Aorta (tissue), 5 donors: ENCODE measurements around the gene PSPN. TPM values are rescaled to one million over a fixed set of nuclear protein-coding genes. Genes with fewer than 3 reads are reported as not detected.
A peak's percentile ranks its signal among the peaks of the same experiment; 100 is the strongest.

Experiments
- ATAC-seq: fragments of 200-7000 bp; cut with Tn5 transposase; one replicate; pipeline ENCODE4 v1.9.1; 2022; ENCODE audit warnings: moderate library complexity; ENCODE audit not compliant: low FRiP score
- DNase-seq, 2 donors: peaks; one replicate each; pipeline ENCODE4 v3.0.0-alpha.2; 2020
- H3K27ac ChIP-seq, 2 donors: one replicate each; pipeline ENCODE4 v1.5.1; 2013; ENCODE audit warnings: low read length in 2 of 2, mild to moderate bottlenecking in 2 of 2, moderate library complexity in 2 of 2, control low read depth in 1 of 2, inconsistent platforms in 1 of 2, low read depth in 1 of 2
- H3K27me3 ChIP-seq, 2 donors: one replicate each; pipeline ENCODE4 v1.6.1; 2013; ENCODE audit warnings: control low read depth in 1 of 2, low read length in 1 of 2, mild to moderate bottlenecking in 1 of 2, moderate library complexity in 1 of 2; ENCODE audit not compliant: insufficient read depth in 2 of 2, control insufficient read depth in 1 of 2
- H3K36me3 ChIP-seq, 2 donors: one replicate each; pipeline ENCODE4 v1.6.1; 2013; ENCODE audit warnings: control low read depth in 1 of 2, low read length in 1 of 2, mild to moderate bottlenecking in 1 of 2; ENCODE audit not compliant: insufficient read depth in 2 of 2, control insufficient read depth in 1 of 2
- H3K4me1 ChIP-seq, 2 donors: one replicate each; pipeline ENCODE4 v1.6.1; 2013; ENCODE audit warnings: low read length in 2 of 2, control low read depth in 1 of 2, mild to moderate bottlenecking in 1 of 2, moderate library complexity in 1 of 2; ENCODE audit not compliant: insufficient read depth in 2 of 2, control insufficient read depth in 1 of 2
- H3K4me3 ChIP-seq, 2 donors: one replicate each; pipeline ENCODE4 v1.5.1; 2013; ENCODE audit warnings: low read length in 2 of 2, control low read depth in 1 of 2, mild to moderate bottlenecking in 1 of 2
- H3K9me3 ChIP-seq: one replicate; pipeline ENCODE4 v1.6.1; 2013; ENCODE audit warnings: mild to moderate bottlenecking, low read length; ENCODE audit not compliant: control insufficient read depth
- WGBS, 2 donors: extraction: QIAGEN DNeasy Blood & Tissue Kit; methylation state at CpG; one replicate each; pipeline ENCODE4 v1.1.7; 2013; 5-methylcytosine and 5-hydroxymethylcytosine counted together
- intact Hi-C, 2 donors: fragments of 100-400 bp; cut with DNase I; formaldehyde crosslinking; loops; one replicate each; pipeline versions ENCODE4 v1.14.2 to v1.15.0; 2022
- polyA plus RNA-seq, 2 donors: library from polyadenylated mRNA; stranded (reverse); fragments of 200-250 nt; gene quantifications; one replicate each; pipeline ENCODE4 v1.2.3, GENCODE V29; 2013
- total RNA-seq, 2 donors: library from RNA; stranded (reverse); fragmentation: NEBNext Ultra II Directional; extraction: Animal tissue kit (Norgen Biotek cat#: 25700); gene quantifications; one replicate each; pipeline ENCODE4 v1.2.1, GENCODE V29; 2021
- donor health status: healthy with polysubstance abuse.
- donor health status: Bipolar disorder and iron deficiency.
- donor health status: DM: no; HTN: no; CAD: no.
- donor health status: DM: no; HTN: no; CAD: no.
- donor health status: DM: yes; HTN: yes; CAD: no.

Gene PSPN
- total and polyA plus RNA-seq, 4 donors = 0.95 to 2.2 (median 1.1) TPM

- peak overlapping the region in 1 of 2 donors; percentile 94 for H3K27ac ChIP-seq
- H3K27me3 ChIP-seq = no peaks in the 10 kb centered on the region
- ATAC-seq (no peak), DNase-seq (no peak)
- H3K36me3 ChIP-seq = no peaks in the 10 kb centered on the region
- intact Hi-C loops = loop anchor here in 1 of 2 donors (1.0 kb wide), 1 partner anchor 31 kb away; no protein-coding TSS in a partner anchor
- H3K9me3 ChIP-seq = no peaks in the 10 kb centered on the region
- peaks cover 0 to 4% of the 10 kb centered on the region in 2 donors for H3K4me1 ChIP-seq
- peak overlapping the region; percentile 53 to 88 for H3K4me3 ChIP-seq
- WGBS, 2 donors = 25 to 28% methylated on average over 14 of the region's 14 CpGs
Measured at GRCh38 chr19:6393983-6394412, 18.3 kb upstream of the PSPN start.

- peak within 1 kb of the TSS; percentile 18 to 94 for H3K27ac ChIP-seq
- H3K27me3 ChIP-seq = no peaks in the 10 kb centered on the region
- H3K9me3 ChIP-seq = no peaks in the 10 kb centered on the region
- peaks cover 0 to 1% of the 10 kb centered on the region in 2 donors for H3K36me3 ChIP-seq
- H3K4me1 ChIP-seq = peaks cover 0 to 4% of the 10 kb centered on the region in 2 donors
- WGBS, 2 donors = 0% methylated on average over 69 of the region's 69 CpGs
- ATAC-seq (peak; percentile 97), DNase-seq (peak; percentile 97 to 99)
- intact Hi-C loops = loop anchor here in 1 of 2 donors (1.0 kb wide), 1 partner anchor 32 kb away; no protein-coding TSS in a partner anchor
- peak within 1 kb of the TSS; percentile 53 to 88 for H3K4me3 ChIP-seq
Measured at GRCh38 chr19:6393074-6393982, 17.6 kb upstream of the PSPN start, which contains the start of gene GTF2F1. GTF2F1 (minus strand) TSS chr19:6393164; CDS start chr19:6392995, 169 bp downstream.

- peak overlapping the region in 1 of 2 donors; percentile 73 for H3K27ac ChIP-seq
- DNase-seq = no peak
- whole genome bisulfite sequencing, 2 donors = 6 to 8% methylated on average over 30 of the region's 30 CpGs
- H3K9me3 ChIP-seq = no peaks in the 10 kb centered on the region
- H3K27me3 ChIP-seq = no peaks in the 10 kb centered on the region
- ATAC-seq = no peak
- intact Hi-C loops = loop anchor here in 1 of 2 donors (1.0 kb wide), 1 partner anchor 33 kb away; no protein-coding TSS in a partner anchor
- H3K36me3 ChIP-seq = peaks cover 0 to 3% of the 10 kb centered on the region in 2 donors
- peak overlapping the region; percentile 53 to 88 for H3K4me3 ChIP-seq
- peaks cover 0 to 4% of the 10 kb centered on the region in 2 donors for H3K4me1 ChIP-seq
Measured at GRCh38 chr19:6392221-6393073, 16.7 kb upstream of the PSPN start.

- H3K9me3 ChIP-seq = no peaks in the 10 kb centered on the region
- no peak overlapping the region for H3K27ac ChIP-seq
- no peak for DNase-seq
- intact Hi-C loops = no loop called here
- WGBS, 2 donors = 95 to 96% methylated on average over 19 of the region's 19 CpGs
- ATAC-seq = no peak
- H3K4me3 ChIP-seq = no peak overlapping the region
- peaks cover 0 to 3% of the 10 kb centered on the region in 2 donors for H3K4me1 ChIP-seq
- H3K36me3 ChIP-seq = peaks cover 4 to 6% of the 10 kb centered on the region in 2 donors
- no peaks in the 10 kb centered on the region for H3K27me3 ChIP-seq
Measured at GRCh38 chr19:6387372-6387771, 11.6 kb upstream of the PSPN start.

GRCh38 chr19:6384381-6384780 lies 8.6 kb upstream of the PSPN start:
- intact Hi-C loops = no loop called here
- no peaks in the 10 kb centered on the region for H3K4me1 ChIP-seq
- no peak overlapping the region for H3K27ac ChIP-seq
- peaks cover 4 to 25% of the 10 kb centered on the region in 2 donors for H3K36me3 ChIP-seq
- no peak overlapping the region for H3K4me3 ChIP-seq
- WGBS, 2 donors = 90 to 95% methylated on average over 4 of the region's 4 CpGs
- no peak for DNase-seq
- no peaks in the 10 kb centered on the region for H3K9me3 ChIP-seq
- no peak for ATAC-seq
- H3K27me3 ChIP-seq = no peaks in the 10 kb centered on the region

GRCh38 chr19:6383188-6383587 lies 7.5 kb upstream of the PSPN start:
- H3K36me3 ChIP-seq = peaks cover 4 to 22% of the 10 kb centered on the region in 2 donors
- H3K4me1 ChIP-seq = no peaks in the 10 kb centered on the region
- no peak overlapping the region for H3K27ac ChIP-seq
- H3K4me3 ChIP-seq = no peak overlapping the region
- ATAC-seq (no peak), DNase-seq (no peak)
- no peaks in the 10 kb centered on the region for H3K27me3 ChIP-seq
- intact Hi-C loops = no loop called here
- no peaks in the 10 kb centered on the region for H3K9me3 ChIP-seq
- 92 to 97% methylated on average over 19 of the region's 19 CpGs for WGBS, 2 donors

- WGBS, 2 donors = 97 to 98% methylated on average over 37 to 40 of the region's 40 CpGs
- Histone ChIP-seq H3K4me1 (no peaks in the 10 kb centered on the region), H3K36me3 (peaks cover 4 to 22% of the 10 kb centered on the region in 2 donors), H3K27ac (no peak overlapping the region), H3K27me3 (no peaks in the 10 kb centered on the region), H3K9me3 (no peaks in the 10 kb centered on the region), H3K4me3 (no peak overlapping the region)
- DNase-seq (no peak), ATAC-seq (no peak)
- intact Hi-C loops = no loop called here
Measured at GRCh38 chr19:6381030-6381750, 5.5 kb upstream of the PSPN start.

GRCh38 chr19:6379744-6380143 lies 4.0 kb upstream of the PSPN start:
- H3K27me3 ChIP-seq = no peaks in the 10 kb centered on the region
- ATAC-seq (no peak), DNase-seq (no peak)
- H3K4me3 ChIP-seq = no peak overlapping the region
- 86 to 99% methylated on average over 3 of the region's 3 CpGs for WGBS, 2 donors
- H3K27ac ChIP-seq = no peak overlapping the region
- intact Hi-C loops = no loop called here
- H3K36me3 ChIP-seq = peaks cover 4 to 22% of the 10 kb centered on the region in 2 donors
- H3K4me1 ChIP-seq = no peaks in the 10 kb centered on the region
- no peaks in the 10 kb centered on the region for H3K9me3 ChIP-seq
